Bronchus fibroblast of lung (primary cell): Measurements from ENCODE around the gene FBXW10B. TPM values are rescaled to one million over a fixed set of nuclear protein-coding genes. Genes with fewer than 3 reads are reported as not detected.

Source experiments
- total RNA-seq: library from RNA; depleted of rRNA; stranded (reverse); fragments of >200 nt; gene quantifications from 2 replicates; pipeline ENCODE4 v1.2.3, GENCODE V29; 2015

Gene FBXW10B, protein sequence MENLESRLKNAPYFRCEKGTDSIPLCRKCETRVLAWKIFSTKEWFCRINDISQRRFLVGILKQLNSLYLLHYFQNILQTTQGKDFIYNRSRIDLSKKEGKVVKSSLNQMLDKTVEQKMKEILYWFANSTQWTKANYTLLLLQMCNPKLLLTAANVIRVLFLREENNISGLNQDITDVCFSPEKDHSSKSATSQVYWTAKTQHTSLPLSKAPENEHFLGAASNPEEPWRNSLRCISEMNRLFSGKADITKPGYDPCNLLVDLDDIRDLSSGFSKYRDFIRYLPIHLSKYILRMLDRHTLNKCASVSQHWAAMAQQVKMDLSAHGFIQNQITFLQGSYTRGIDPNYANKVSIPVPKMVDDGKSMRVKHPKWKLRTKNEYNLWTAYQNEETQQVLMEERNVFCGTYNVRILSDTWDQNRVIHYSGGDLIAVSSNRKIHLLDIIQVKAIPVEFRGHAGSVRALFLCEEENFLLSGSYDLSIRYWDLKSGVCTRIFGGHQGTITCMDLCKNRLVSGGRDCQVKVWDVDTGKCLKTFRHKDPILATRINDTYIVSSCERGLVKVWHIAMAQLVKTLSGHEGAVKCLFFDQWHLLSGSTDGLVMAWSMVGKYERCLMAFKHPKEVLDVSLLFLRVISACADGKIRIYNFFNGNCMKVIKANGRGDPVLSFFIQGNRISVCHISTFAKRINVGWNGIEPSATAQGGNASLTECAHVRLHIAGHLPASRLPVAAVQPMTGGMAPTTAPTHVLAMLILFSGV
- total RNA-seq = under 0.01 and 0.59 TPM in 2 replicates

DNA sequence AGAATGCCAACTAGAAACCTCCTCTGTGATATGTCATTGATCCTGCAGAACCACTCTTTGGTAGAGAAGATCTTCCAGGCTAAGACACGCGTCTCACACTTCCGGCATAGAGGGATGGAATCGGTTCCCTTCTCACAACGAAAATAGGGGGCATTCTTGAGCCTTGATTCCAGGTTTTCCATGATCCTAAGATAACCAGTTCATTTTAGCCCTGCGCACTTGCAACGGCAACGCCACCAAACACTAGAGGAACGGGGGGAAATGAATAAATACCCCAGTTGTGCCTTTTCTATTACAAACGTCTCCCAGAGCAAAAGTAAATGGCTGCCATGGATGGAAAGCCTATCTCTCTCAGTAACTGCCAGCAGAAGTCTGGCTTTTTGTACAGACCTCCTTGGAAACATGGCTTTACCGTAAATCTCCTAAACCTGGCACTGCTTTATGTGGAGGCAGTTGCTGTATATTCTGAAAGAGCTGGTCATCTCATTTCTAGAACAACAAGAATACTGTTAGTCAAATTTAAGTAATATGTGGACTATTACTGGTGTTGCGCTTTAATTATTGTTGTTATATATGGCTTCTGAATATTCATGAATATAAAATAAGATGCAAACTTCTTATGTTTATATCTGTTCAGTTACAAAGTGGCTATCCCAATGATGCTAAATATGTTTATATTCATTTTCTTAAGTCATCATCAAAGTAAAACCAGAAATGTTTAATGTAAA, at the start of gene FBXW10B:
TSS of gene FBXW10B (minus strand) at position 374 of the 728 bp plus-strand sequence. CDS start at position 182, 192 bp downstream.

Other genes with a start within 250 kb of the FBXW10B start
- gene CDRT4, start 152.1 kb downstream of the FBXW10B start, total RNA-seq = 0.15 TPM in 1 of 2 replicates, not detected in the other
- 3.5 and 4.5 TPM in 2 replicates for gene TVP23C, start 56.2 kb downstream of the FBXW10B start, total RNA-seq
- gene TRIM16, start 64.6 kb upstream of the FBXW10B start, total RNA-seq = 36.3 and 42.8 TPM in 2 replicates
- 26.2 and 30.6 TPM in 2 replicates for gene ZNF286A, start 80.0 kb upstream of the FBXW10B start, total RNA-seq
- 0.15 TPM in 1 of 2 replicates, not detected in the other for gene TBC1D26, start 112.6 kb upstream of the FBXW10B start, total RNA-seq